Astrocyte (in vitro differentiated cells and primary cell): ENCODE results near the gene GIMAP1.

Experiments
- CTCF ChIP-seq: IDR thresholded peaks from 2 replicates; pipeline ENCODE4 v1.5.1; 2011; ENCODE audit warnings: low read depth, mild to moderate bottlenecking, inconsistent platforms, low read length, moderate library complexity; ENCODE audit not compliant: insufficient read depth
- EZH2 ChIP-seq: IDR thresholded peaks from 2 replicates; pipeline ENCODE4 v1.6.1; 2012; ENCODE audit warnings: mild to moderate bottlenecking, low read length, inconsistent platforms; ENCODE audit not compliant: insufficient read depth

GRCh38 chr7:150728609-150729008, 12.2 kb downstream of the GIMAP1 start:
- no peak for TF ChIP-seq CTCF
- no peak for TF ChIP-seq EZH2
